Raji (cell line): ENCODE results near the gene PALD1.
A peak's percentile ranks its signal among the peaks of the same experiment; 100 is the strongest.

Experiments used
- POLR2A ChIP-seq: IDR thresholded peaks from 2 replicates; pipeline ENCODE4 v1.6.1; 2011; ENCODE audit warnings: low read depth, low read length, control low read depth; ENCODE audit not compliant: insufficient read depth

The PALD1 gene

GRCh38 chr10:70466951-70467350 lies 11.6 kb upstream of the PALD1 start:
- no peak for TF ChIP-seq POLR2A

GRCh38 chr10:70472799-70473454 lies 5.6 kb upstream of the PALD1 start:
- no peak for TF ChIP-seq POLR2A

- no peak for TF ChIP-seq POLR2A
Measured at GRCh38 chr10:70474780-70475179, 3.8 kb upstream of the PALD1 start.

GRCh38 chr10:70475661-70476060 lies 2.9 kb upstream of the PALD1 start:
- no peak for TF ChIP-seq POLR2A

GRCh38 chr10:70476249-70477035 lies 2.1 kb upstream of the PALD1 start:
- TF ChIP-seq POLR2A, result no peak

- TF ChIP-seq POLR2A, result no peak
Measured at GRCh38 chr10:70477661-70478162, 855 bp upstream of the PALD1 start.

- no peak for TF ChIP-seq POLR2A
Measured at GRCh38 chr10:70479165-70479581, 606 bp downstream of the PALD1 start.

- TF ChIP-seq POLR2A, result no peak
Measured at GRCh38 chr10:70479626-70480238, 1.2 kb downstream of the PALD1 start.

- 0 out of 2 replicates have a peak, but pooled peaks have one; percentile 51 for TF ChIP-seq POLR2A
Measured at GRCh38 chr10:70480239-70480861, 1.8 kb downstream of the PALD1 start.

GRCh38 chr10:70481105-70481504 lies 2.5 kb downstream of the PALD1 start:
- no peak for TF ChIP-seq POLR2A

- TF ChIP-seq POLR2A, result no peak
Measured at GRCh38 chr10:70481831-70482530, 3.4 kb downstream of the PALD1 start.

- TF ChIP-seq POLR2A, result no peak
Measured at GRCh38 chr10:70482982-70483760, 4.6 kb downstream of the PALD1 start.

- no peak for TF ChIP-seq POLR2A
Measured at GRCh38 chr10:70487824-70488223, 9.3 kb downstream of the PALD1 start.

GRCh38 chr10:70490142-70490541 lies 11.6 kb downstream of the PALD1 start:
- no peak for TF ChIP-seq POLR2A
